A172 (cell line): ENCODE results near the gene ERG. TPM values are rescaled to one million over a fixed set of nuclear protein-coding genes. Genes with fewer than 3 reads are reported as not detected.

Source experiments
- DNase-seq: peaks from one replicate; pipeline ENCODE4 v3.0.0-alpha.2; 2015; ENCODE audit warnings: low spot score
- total RNA-seq: library from RNA; depleted of rRNA; stranded (reverse); fragments of >200 nt; shearing (Covaris generic); gene quantifications from 2 replicates; pipeline ENCODE4 v1.2.3, GENCODE V29; 2014

The ERG gene
- total RNA-seq, 1 experiment from 2014 or later, result 0.05 TPM

- no peak for DNase-seq
Observed at GRCh38 chr21:38500073-38500472, 1.8 kb upstream of the ERG start.

- no peak for DNase-seq
Observed at GRCh38 chr21:38499296-38499695, 1.0 kb upstream of the ERG start.

- no peak for DNase-seq
Observed at GRCh38 chr21:38496224-38496623, 2.1 kb downstream of the ERG start.

- no peak for DNase-seq
Observed at GRCh38 chr21:38495696-38496095, 2.6 kb downstream of the ERG start.

GRCh38 chr21:38495242-38495641 is 3.0 kb downstream of the ERG start:
- DNase-seq, result no peak

- DNase-seq, result no peak
Observed at GRCh38 chr21:38494703-38495102, 3.6 kb downstream of the ERG start.

GRCh38 chr21:38494251-38494642 is 4.0 kb downstream of the ERG start:
- DNase-seq, result no peak

GRCh38 chr21:38493549-38494250 is 4.6 kb downstream of the ERG start:
- DNase-seq, result no peak

- DNase-seq, result no peak
Observed at GRCh38 chr21:38492007-38492406, 6.3 kb downstream of the ERG start.

- no peak for DNase-seq
Observed at GRCh38 chr21:38491536-38491935, 6.7 kb downstream of the ERG start.

GRCh38 chr21:38490411-38491020 is 7.8 kb downstream of the ERG start:
- no peak for DNase-seq

GRCh38 chr21:38489729-38490128 is 8.5 kb downstream of the ERG start:
- no peak for DNase-seq

GRCh38 chr21:38489271-38489652 is 9.0 kb downstream of the ERG start:
- no peak for DNase-seq

GRCh38 chr21:38488640-38489270 is 9.5 kb downstream of the ERG start:
- no peak for DNase-seq

- no peak for DNase-seq
Observed at GRCh38 chr21:38487901-38488639, 10.2 kb downstream of the ERG start.

- no peak for DNase-seq
Observed at GRCh38 chr21:38486706-38487105, 11.6 kb downstream of the ERG start.

GRCh38 chr21:38486221-38486620 is 12.1 kb downstream of the ERG start:
- DNase-seq, result peak; percentile 38

GRCh38 chr21:38479641-38480525 is 18.4 kb downstream of the ERG start:
- no peak for DNase-seq

GRCh38 chr21:38478782-38479181 is 19.5 kb downstream of the ERG start:
- peak; percentile 69 for DNase-seq

GRCh38 chr21:38477226-38477625 is 21.1 kb downstream of the ERG start:
- peak; percentile 49 for DNase-seq

GRCh38 chr21:38476385-38476784 is 21.9 kb downstream of the ERG start:
- no peak for DNase-seq

- no peak for DNase-seq
Observed at GRCh38 chr21:38475519-38475918, 22.8 kb downstream of the ERG start.
